GM12873 (cell line): Measurements from ENCODE around the gene BLOC1S1.

Experiments
- CTCF ChIP-seq: IDR thresholded peaks from 2 replicates; pipeline ENCODE4 v1.5.1; 2012; ENCODE audit warnings: low read depth, mild to moderate bottlenecking, moderate library complexity, low read length, control low read depth; ENCODE audit not compliant: insufficient read depth; ENCODE audit errors: missing control alignments

BLOC1S1 gene

DNA sequence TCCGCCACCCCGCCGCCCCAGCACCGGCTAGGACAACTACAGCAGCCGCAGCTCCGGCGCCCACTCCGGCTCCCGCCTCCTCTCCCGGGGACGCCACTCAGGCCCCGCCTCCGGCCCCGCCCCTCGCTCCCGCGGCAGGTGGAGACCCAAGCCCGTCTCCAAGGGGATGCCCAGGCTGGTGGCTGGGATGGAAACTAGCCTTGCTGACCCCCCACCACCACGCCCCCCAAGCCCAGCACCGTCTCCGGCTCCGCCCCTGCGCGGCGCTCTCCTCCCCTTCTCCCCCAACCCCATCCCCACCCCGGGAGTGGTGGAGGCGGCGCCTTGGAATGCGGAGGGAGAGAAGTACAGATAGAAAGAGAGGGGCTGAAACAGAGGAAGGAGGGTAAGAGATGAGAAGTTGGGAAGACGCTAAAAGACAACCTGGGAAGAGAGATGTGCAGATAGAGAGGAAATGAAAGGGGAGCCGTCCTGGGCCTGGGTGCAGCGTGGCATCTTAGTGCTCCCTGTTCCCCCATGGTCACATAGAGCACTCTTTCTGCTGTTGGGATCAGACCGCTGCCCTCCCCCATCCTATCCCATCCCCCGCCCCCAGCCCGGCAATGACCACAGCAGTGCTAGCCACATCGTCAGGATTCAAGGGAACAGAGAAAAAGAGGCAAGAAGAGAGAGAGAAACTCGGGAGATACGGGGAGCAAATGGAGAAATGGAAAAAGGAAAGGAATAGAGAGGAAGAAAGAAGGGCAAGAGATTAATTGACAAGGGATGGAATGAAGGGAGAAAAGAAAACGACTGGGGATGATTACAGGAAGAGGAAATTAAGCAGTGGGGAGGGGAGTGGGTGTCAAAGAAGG is 7.8 kb upstream of the BLOC1S1 start, which contains the start of gene ITGA7:
Gene ITGA7, minus strand, starts transcription at position 64 of the 854 bp plus-strand sequence. CDS start 222 bp downstream, outside the sequence.
- no peak for TF ChIP-seq CTCF

GRCh38 chr12:55708695-55709233 is 7.1 kb upstream of the BLOC1S1 start:
- TF ChIP-seq CTCF = no peak

GRCh38 chr12:55711786-55712553 is 3.9 kb upstream of the BLOC1S1 start:
- no peak for TF ChIP-seq CTCF

- no peak for TF ChIP-seq CTCF
These were observed 3.0 kb upstream of the BLOC1S1 start for GRCh38 chr12:55712700-55713415.

DNA sequence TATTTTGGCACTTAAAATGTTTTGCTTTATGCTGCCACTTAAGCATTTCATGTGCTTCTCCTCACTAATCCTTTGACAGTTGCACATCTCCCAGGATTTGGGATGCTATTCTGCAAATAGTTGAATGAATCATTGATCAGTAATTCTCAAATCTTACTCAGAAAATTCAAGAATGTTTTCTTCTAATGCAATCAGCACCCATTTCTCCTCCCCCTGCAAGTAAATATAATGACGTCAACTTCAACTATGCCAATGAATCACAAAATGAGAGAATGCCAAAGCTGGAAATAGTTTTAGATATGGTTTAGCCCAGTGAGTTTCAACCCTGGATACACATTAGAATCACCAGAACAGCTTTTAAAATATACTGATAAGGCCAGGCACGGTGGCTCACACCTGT is 2.1 kb upstream of the BLOC1S1 start:
- no peak for TF ChIP-seq CTCF

DNA sequence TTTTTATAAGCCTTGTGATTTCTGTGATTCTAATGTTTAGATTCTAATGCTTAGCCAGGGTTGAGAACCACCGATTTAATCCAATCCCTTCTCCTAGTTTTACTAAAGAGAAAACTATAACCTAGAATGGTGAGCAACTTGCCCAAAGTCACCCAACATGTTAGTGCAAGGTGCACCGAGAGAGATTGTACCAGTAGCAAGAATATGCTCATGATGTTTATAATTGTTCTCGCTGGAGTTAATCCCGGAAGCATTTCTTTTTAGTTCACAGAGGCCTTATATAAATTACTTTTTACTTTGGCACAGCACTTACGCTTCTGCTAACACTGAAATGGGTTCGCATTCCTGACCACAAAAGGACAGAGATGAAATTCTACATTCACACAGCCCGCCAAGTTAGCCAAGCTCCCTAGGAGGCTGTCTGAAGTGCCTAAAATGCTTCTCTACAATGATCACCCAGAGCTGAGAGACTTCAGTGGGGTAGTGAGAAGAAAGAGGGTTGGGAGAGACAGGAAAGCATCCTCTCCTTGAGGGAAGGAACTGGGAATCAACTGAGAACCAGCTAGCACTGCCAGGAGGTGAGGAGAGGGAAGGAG is 579 bp upstream of the BLOC1S1 start:
- TF ChIP-seq CTCF = no peak
